OCI-LY3 (cell line): ENCODE results near the gene CLEC3A.

ENCODE experiments used
- H2AFZ ChIP-seq: fragments of 200-600, 300-600 bp; shearing (Covaris generic); 2 replicates; pipeline ENCODE4 v1.6.0; 2014; ENCODE audit warnings: antibody characterized with exemption, low read depth, low read length
- H3K27ac ChIP-seq: fragments of 200-600, 300-600 bp; sonication (generic); 2 replicates; pipeline ENCODE4 v1.5.1; 2014; ENCODE audit warnings: mild to moderate bottlenecking, low read length, moderate library complexity, mixed read lengths
- H3K27me3 ChIP-seq: fragments of 200-600, 300-600 bp; sonication (generic); 2 replicates; pipeline ENCODE4 v1.6.1; 2014; ENCODE audit warnings: low read depth, low read length, mixed read lengths
- H3K36me3 ChIP-seq: fragments of 200-600, 300-600 bp; sonication (generic); replicated peaks from 2 replicates; pipeline ENCODE3; 2014; ENCODE audit warnings: low read depth, low read length, mixed read lengths
- H3K4me1 ChIP-seq: fragments of 300-600, 200-600 bp; sonication (generic); 2 replicates; pipeline ENCODE4 v1.6.1; 2014; ENCODE audit warnings: low read length, mixed read lengths
- H3K4me2 ChIP-seq: fragments of 200-600, 300-600 bp; sonication (generic); 2 replicates; pipeline ENCODE4 v1.6.1; 2014; ENCODE audit warnings: low read length, mixed read lengths
- H3K4me3 ChIP-seq: fragments of 300-600, 200-600 bp; sonication (generic); 2 replicates; pipeline ENCODE4 v1.5.1; 2014; ENCODE audit warnings: antibody characterized with exemption, mild to moderate bottlenecking, low read length, moderate library complexity
- H3K79me2 ChIP-seq: fragments of 300-600, 200-600 bp; shearing (Covaris generic); 2 replicates; pipeline ENCODE4 v1.6.1; 2014; ENCODE audit warnings: mild to moderate bottlenecking, low read length, mixed read lengths
- H3K9ac ChIP-seq: fragments of 300-600, 200-600 bp; shearing (Covaris generic); 2 replicates; pipeline ENCODE4 v1.6.0; 2014; ENCODE audit warnings: mild to moderate bottlenecking, low read length, moderate library complexity
- H3K9me3 ChIP-seq: fragments of 200-600, 300-600 bp; shearing (Covaris generic); 2 replicates; pipeline ENCODE4 v1.6.1; 2014; ENCODE audit warnings: low read length, mixed read lengths; ENCODE audit not compliant: insufficient read depth
- H4K20me1 ChIP-seq: fragments of 200-600, 300-600 bp; sonication (generic); 2 replicates; pipeline ENCODE4 v1.6.1; 2016; ENCODE audit warnings: low read length, mixed read lengths; ENCODE audit not compliant: insufficient read depth
- CTCF ChIP-seq: fragments of 200-600, 300-600 bp; sonication (generic); IDR thresholded peaks from 2 replicates; pipeline ENCODE4 v1.5.1; 2014; ENCODE audit warnings: antibody characterized with exemption, low read length, low read depth
- EZH2phosphoT487 ChIP-seq: fragments of 200-600 bp; shearing (Covaris generic); IDR thresholded peaks from 2 replicates; pipeline ENCODE4 v1.6.1; 2018; ENCODE audit warnings: antibody characterized with exemption, mixed run types, low read depth

The CLEC3A gene

GRCh38 chr16:78028018-78028417 lies 5.7 kb downstream of the CLEC3A start:
- no peak overlapping the region for H2AFZ ChIP-seq
- H3K27ac ChIP-seq, result no peak overlapping the region
- H3K4me1 ChIP-seq, result no peaks in the 10 kb centered on the region
- no peak overlapping the region for H3K4me3 ChIP-seq
- no peak overlapping the region for H3K9ac ChIP-seq
- H3K79me2 ChIP-seq, result no peaks in the 10 kb centered on the region
- H3K36me3 ChIP-seq, result no peaks in the 10 kb centered on the region
- no peaks in the 10 kb centered on the region; the same call in 1 of the 2 replicates for H4K20me1 ChIP-seq
- TF ChIP-seq EZH2phosphoT487 (no peak), CTCF (no peak)
- H3K27me3 ChIP-seq, result peaks cover 18% of the 10 kb centered on the region; the same call in 1 of the 2 replicates
- no peak overlapping the region for H3K4me2 ChIP-seq
- no peaks in the 10 kb centered on the region for H3K9me3 ChIP-seq

- no peaks in the 10 kb centered on the region for H3K36me3 ChIP-seq
- H3K4me1 ChIP-seq, result no peaks in the 10 kb centered on the region
- no peaks in the 10 kb centered on the region for H3K79me2 ChIP-seq
- no peaks in the 10 kb centered on the region for H3K9me3 ChIP-seq
- H4K20me1 ChIP-seq, result no peaks in the 10 kb centered on the region; the same call in 1 of the 2 replicates
- no peak overlapping the region for H3K4me3 ChIP-seq
- H2AFZ ChIP-seq, result no peak overlapping the region
- no peak overlapping the region for H3K4me2 ChIP-seq
- no peak for TF ChIP-seq CTCF
- no peak for TF ChIP-seq EZH2phosphoT487
- H3K27ac ChIP-seq, result no peak overlapping the region
- H3K27me3 ChIP-seq, result peaks cover 27% of the 10 kb centered on the region; the same call in 1 of the 2 replicates
- H3K9ac ChIP-seq, result no peak overlapping the region
These were observed 12.2 kb downstream of the CLEC3A start for GRCh38 chr16:78034530-78034929.

GRCh38 chr16:78035012-78035411 lies 12.7 kb downstream of the CLEC3A start:
- Histone ChIP-seq H3K9me3 (no peaks in the 10 kb centered on the region), H3K9ac (no peak overlapping the region), H3K27ac (no peak overlapping the region), H3K4me1 (no peaks in the 10 kb centered on the region), H2AFZ (no peak overlapping the region), H3K4me2 (no peak overlapping the region), H3K4me3 (no peak overlapping the region), H4K20me1 (no peaks in the 10 kb centered on the region; the same call in 1 of the 2 replicates), H3K27me3 (peaks cover 29% of the 10 kb centered on the region; the same call in 1 of the 2 replicates), H3K36me3 (no peaks in the 10 kb centered on the region), H3K79me2 (no peaks in the 10 kb centered on the region)
- no peak for TF ChIP-seq CTCF
- no peak for TF ChIP-seq EZH2phosphoT487

GRCh38 chr16:78040396-78040795 lies 18.0 kb downstream of the CLEC3A start:
- no peaks in the 10 kb centered on the region for H3K36me3 ChIP-seq
- H2AFZ ChIP-seq, result no peak overlapping the region
- no peak overlapping the region for H3K4me2 ChIP-seq
- H4K20me1 ChIP-seq, result no peaks in the 10 kb centered on the region; the same call in 1 of the 2 replicates
- H3K9ac ChIP-seq, result no peak overlapping the region
- H3K9me3 ChIP-seq, result no peaks in the 10 kb centered on the region
- peaks cover 25% of the 10 kb centered on the region; the same call in 1 of the 2 replicates for H3K27me3 ChIP-seq
- no peak overlapping the region for H3K4me3 ChIP-seq
- H3K79me2 ChIP-seq, result no peaks in the 10 kb centered on the region
- H3K4me1 ChIP-seq, result no peaks in the 10 kb centered on the region
- TF ChIP-seq CTCF (no peak), EZH2phosphoT487 (no peak)
- no peak overlapping the region for H3K27ac ChIP-seq
